ENCODE data around the gene RPS18. TPM values are rescaled to one million over a fixed set of nuclear protein-coding genes. Genes with fewer than 3 reads are reported as not detected.

The RPS18 gene
- total and polyA plus RNA-seq, 9 of the 15 experiments (the other 6 are each of a cell fraction or from before 2014, with no cell fraction given), result 5,023 to 17,516 (median 8,131) TPM

- TF ChIP-seq SETDB1 (IDR thresholded peaks at IDR 0.05; ENCODE audit: low read length) (no peak), RCOR1 (IDR thresholded peaks at IDR 0.05; ENCODE audit: borderline replicate concordance in 1 of 2, low read depth in 2 of 2, low read length in 2 of 2) (no peak), MCM7 (IDR thresholded peaks at IDR 0.05) (no peak), E2F3 (CRISPR knock-in tag; IDR thresholded peaks at IDR 0.05) (no peak), NFYB (IDR thresholded peaks at IDR 0.05; ENCODE audit: extremely low read depth, insufficient read length) (no peak), ZNF398 (CRISPR knock-in tag; IDR thresholded peaks at IDR 0.05) (no peak), MXD1 (CRISPR knock-in tag; IDR thresholded peaks at IDR 0.05; ENCODE audit: borderline replicate concordance, poor library complexity, severe bottlenecking) (no peak), HMGN3 (IDR thresholded peaks at IDR 0.05; ENCODE audit: borderline replicate concordance, extremely low read depth, insufficient read length, low read depth, low read length) (peak; percentile 11), ZBTB33 (CRISPR knock-in tag; IDR thresholded peaks at IDR 0.05) (no peak), ZNF134 (CRISPR knock-in tag; conservative IDR thresholded peaks at IDR 0.05) (no peak), SAFB (IDR thresholded peaks at IDR 0.05; ENCODE audit: borderline replicate concordance, low read depth, low read length) (no peak), NCOA6 (IDR thresholded peaks at IDR 0.05) (no peak), TCF7L2 (IDR thresholded peaks at IDR 0.05; ENCODE audit: low read depth, low read length) (no peak), CAMTA2 (CRISPR knock-in tag; conservative IDR thresholded peaks at IDR 0.05) (no peak; the same call in 1 of the 2 replicates), CBFA2T3 (IDR thresholded peaks at IDR 0.05) (no peak), CTBP1 (IDR thresholded peaks at IDR 0.05; ENCODE audit: borderline replicate concordance) (no peak; the same call in 1 of the 2 replicates), EHMT2 (IDR thresholded peaks at IDR 0.05) (no peak), CREB3 (tag; conservative IDR thresholded peaks at IDR 0.05; ENCODE audit: low read depth) (no peak), DPF2 (IDR thresholded peaks at IDR 0.05) (no peak), EGR1 (conservative IDR thresholded peaks at IDR 0.05) (no peak)
These were observed 42.0 kb downstream of the RPS18 start, which contains the start of gene TAPBP (continued) for GRCh38 chr6:33313709-33314514.

Measured in K562 (cell line).